ENCODE results near the gene ERGIC1.

Gene ERGIC1

DNA sequence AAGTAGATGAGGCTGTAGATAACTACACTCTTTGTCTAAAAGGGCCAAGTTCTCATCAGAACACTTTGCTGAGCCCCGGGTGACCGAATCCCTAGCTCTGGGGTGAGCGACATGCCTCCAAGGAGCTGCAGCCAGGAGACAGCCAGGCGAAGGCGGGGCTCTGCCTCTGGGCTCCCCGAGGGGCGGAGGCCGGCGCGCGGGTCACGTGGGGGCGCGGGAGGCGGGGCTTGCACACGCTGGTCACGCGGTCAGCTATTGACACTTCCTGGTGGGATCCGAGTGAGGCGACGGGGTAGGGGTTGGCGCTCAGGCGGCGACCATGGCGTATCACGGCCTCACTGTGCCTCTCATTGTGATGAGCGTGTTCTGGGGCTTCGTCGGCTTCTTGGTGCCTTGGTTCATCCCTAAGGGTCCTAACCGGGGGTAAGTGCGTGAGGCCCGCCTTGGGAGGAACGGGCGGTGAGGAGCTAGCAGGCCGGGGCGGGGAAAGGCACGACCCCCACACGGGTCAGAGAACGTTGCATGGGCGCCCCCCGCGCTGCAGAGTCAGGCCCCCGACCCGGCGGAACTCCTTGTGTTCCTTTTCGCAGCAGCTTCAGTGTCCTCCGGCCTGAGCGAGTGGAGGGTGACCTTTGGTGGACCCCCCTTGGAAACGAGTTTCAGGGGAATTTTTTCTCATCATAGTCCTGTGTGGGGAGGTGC lies 149.6 kb downstream of the ERGIC1 start, which contains the start of gene ATP6V0E1:
ATP6V0E1 (plus strand) TSS at position 230 of the 702 bp plus-strand sequence; CDS start at position 320, 90 bp downstream.
- peak; percentile 96 for DNase-seq (ENCODE audit: low read depth)

DNA sequence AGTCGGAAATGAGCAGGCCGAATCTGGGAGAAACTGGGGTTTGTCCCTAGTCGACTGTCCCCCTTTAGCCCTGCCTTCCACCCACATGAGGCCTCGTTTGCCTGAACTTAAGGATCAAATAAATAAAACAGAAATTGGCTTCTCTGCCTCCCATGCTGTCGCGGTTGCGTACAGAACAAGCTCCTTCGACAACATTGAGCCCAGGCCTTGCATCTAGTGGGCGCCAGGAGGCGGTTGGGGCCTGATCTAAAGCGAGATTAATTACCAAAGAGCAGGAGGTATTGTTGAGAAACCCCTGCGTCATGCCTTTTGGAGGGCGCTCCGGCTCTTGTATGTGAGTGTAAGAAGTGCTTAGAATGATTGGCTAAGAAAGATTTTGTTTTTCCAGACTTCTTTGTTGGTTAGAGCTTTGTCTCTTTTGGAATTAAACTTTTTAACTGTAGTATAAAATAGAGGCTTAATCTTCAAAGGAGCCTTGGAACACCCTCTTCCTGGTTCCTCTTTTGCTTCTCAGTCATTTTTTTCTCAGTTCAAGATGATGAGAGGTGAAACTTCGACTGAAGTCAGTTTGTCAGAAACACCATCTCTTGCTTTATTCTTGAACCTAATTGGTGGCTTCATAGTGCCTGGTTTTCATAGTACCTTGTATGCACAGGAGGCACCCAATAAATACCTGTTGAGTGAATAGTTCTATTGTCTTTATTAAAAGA lies 150.3 kb downstream of the ERGIC1 start:
- peak; percentile 92 for DNase-seq (ENCODE audit: low read depth)

DNA sequence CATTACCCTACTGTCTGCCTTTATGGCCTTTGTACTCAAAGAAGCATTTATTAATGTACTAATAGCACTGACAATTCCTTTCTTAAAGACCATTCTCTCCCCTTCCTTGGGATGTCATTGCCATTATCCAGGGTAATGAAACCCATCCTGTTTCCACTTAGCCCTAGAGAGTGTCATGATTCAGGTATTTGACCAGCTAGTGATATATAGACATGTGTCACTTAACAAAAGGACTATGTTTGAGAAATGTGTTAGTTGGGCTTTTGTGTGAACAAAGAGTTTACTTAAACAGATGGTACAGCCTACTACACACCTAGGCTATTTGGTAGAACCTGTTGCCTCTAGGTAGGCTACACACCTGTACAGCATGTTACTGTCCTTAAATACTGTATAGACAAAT lies 151.5 kb downstream of the ERGIC1 start:
- DNase-seq (ENCODE audit: low read depth): no peak

DNA sequence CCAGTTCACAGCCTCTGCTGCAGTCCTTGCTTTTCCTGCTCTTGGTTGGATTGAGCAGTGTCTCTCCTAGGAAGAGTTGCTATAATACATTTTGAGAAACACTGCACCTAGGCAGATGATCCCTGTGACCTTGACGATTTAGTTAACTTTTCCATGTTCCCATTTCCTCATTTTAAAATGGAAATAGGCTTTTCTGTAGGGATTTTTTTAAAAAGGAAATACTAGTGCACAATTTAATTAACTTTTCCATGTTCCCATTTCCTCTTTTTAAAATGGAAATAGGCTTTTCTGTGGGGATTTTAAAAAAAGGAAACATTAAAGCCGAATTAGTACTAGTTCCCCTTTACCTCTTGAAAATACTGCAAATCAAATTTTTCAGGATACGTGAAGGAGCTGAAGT lies 154.2 kb downstream of the ERGIC1 start:
- DNase-seq (ENCODE audit: low read depth): no peak

DNA sequence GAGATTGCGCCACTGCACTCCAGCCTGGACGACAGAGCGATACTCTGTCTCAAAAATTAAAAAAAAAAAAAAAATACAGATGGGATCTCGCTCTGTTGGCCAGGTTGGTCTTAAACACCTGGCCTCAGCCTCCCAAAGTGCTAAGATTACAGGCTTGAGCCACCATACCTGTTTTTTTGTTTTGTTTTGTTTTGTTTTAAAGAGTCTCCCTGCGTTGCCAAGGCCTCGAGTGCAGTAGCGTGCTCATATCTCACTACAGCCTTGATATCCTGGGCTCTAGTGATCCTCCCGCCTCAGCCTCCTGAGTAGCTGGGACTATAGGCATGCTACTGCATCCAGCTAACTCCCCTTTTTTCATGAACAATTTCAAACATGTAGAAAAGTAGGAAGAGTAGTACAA lies 156.7 kb downstream of the ERGIC1 start:
- no peak for DNase-seq (ENCODE audit: low read depth)

DNA sequence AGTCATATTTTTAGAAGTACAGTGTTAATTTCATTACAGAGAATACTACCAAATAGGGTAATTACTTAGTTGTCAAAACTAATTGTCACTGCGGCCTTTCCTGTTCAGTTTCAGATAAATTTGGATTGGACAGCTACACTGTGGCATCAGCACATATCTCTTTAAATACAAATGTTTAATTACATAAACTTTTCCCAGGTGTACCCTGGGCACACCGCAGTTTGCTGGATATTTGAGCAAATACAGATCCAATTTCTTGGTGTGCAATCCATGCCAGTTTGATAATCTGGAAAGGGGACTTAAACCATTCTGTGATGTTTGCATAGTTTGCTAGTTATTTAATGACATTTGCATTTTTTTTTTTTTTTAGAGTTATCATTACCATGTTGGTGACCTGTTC lies 160.4 kb downstream of the ERGIC1 start:
- DNase-seq (ENCODE audit: low read depth): no peak

DNA sequence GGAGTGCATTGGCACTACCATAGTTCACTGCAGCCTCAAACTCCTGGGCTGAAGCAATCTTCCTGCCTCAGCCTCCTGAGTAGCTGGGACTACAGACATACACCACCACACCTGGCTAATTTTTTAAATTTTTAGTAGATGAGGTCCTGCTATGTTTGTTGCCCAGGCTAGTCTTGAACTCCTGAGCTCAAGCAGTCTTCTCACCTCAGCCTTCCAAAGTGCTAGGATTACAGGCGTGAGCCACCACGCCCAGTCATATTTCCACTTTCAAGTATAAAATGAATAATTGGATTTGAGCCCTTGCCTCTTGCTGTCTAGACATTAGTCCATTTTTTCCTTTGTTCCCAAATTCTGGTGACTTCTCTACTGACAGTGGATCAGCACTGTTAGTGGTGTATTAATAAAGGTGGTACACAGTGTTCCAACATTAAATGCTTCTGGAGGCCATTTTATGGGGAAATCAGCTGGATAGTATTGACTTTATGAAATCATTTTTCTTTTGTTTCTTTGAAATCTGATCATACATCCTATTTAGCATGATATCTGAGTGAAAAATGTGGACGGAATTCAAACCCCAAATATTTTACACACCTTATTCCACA lies 165.4 kb downstream of the ERGIC1 start:
- DNase-seq (ENCODE audit: low read depth): no peak

DNA sequence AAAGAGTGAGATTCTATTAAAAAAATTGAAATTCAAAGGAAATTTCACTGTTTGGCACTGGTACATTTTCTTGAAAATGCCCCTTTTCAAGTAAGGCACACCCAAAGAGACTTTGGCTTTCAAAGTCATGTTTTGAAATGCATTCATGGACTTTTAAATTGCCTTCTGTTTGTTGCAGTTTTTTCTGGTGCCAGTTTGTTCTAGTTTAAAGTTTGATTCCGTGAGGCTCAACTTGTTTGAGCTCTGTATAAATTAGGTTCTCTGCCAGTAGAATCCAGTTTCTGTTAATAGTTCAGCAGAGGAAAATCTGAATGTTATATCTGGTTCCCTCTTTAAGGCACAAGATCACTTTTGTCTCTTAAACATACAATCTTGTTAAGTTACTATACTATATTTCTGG lies 165.9 kb downstream of the ERGIC1 start:
- DNase-seq (ENCODE audit: low read depth): no peak

DNA sequence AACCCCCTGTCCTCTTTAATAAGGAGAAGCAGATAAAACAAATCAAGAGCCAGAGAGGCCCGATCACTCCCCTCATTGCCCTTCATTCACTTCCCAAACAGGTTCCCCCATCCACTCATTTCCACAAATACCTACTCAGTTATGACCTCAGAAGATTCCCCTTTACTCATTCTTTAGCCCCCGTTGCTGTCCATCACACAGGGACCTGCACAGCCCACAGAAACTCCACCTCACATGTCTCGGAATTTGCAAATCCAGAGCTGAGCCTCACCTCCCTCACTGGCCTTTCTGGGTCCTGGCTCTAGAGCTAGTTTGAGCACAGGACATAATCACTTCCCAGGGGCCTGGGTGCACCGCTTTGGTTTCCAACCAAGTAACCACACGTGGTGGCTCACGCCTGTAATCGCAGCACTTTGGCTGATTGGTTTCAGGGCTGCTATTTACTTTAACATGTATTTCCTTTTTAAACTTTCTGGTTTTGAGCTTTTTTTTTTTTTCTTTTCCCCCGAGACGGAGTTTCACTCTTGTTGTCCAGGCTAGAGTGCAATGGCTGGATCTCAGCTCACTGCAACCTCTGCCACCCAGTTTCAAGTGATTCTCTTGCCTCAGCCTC lies 167.3 kb downstream of the ERGIC1 start:
- DNase-seq (ENCODE audit: low read depth): no peak

All from ELR (cell line).